Measurements from ENCODE around the gene TBC1D16.
A peak's percentile ranks its signal among the peaks of the same experiment; 100 is the strongest.
"Not testable (repeated sequence)": the region's sequence is repeated elsewhere in the genome, so short reads cannot be mapped to it uniquely, and the experiment has no call there.

Gene TBC1D16

GRCh38 chr17:79960788-79961522 is 74.7 kb downstream of the TBC1D16 start:
- intact Hi-C loops (cut with DNase I): no loop called here

GRCh38 chr17:79959042-79959441 is 76.6 kb downstream of the TBC1D16 start:
- no peak for DNase-seq
- intact Hi-C loops (cut with DNase I): no loop called here

More at GRCh38 chr17:79960788-79961522, 74.7 kb downstream of the TBC1D16 start:
- DNase-seq: no peak

GRCh38 chr17:79956853-79957252 is 78.8 kb downstream of the TBC1D16 start:
- intact Hi-C loops (cut with DNase I): no loop called here
- DNase-seq: peak in 3 of 10 donors; percentile 26 to 72 (median 57)

GRCh38 chr17:79956441-79956735 is 79.3 kb downstream of the TBC1D16 start:
- DNase-seq: peak in 3 of 10 donors; percentile 30 to 57 (median 42)
- intact Hi-C loops (cut with DNase I): not testable (repeated sequence)

- intact Hi-C loops (cut with DNase I): no loop called here
- peak in 2 of 10 donors; percentile 49 to 50 for DNase-seq
Observed at GRCh38 chr17:79955691-79956440, 79.8 kb downstream of the TBC1D16 start.

- DNase-seq: peak in 3 of 10 donors; percentile 39 to 67 (median 62)
- intact Hi-C loops (cut with DNase I): no loop called here
Observed at GRCh38 chr17:79955167-79955549, 80.5 kb downstream of the TBC1D16 start.

- intact Hi-C loops (cut with DNase I): no loop called here
- peak in 3 of 10 donors; percentile 54 to 65 (median 59) for DNase-seq
Observed at GRCh38 chr17:79954281-79955166, 81.1 kb downstream of the TBC1D16 start.

GRCh38 chr17:79953335-79953734 is 82.3 kb downstream of the TBC1D16 start:
- DNase-seq: peak in 1 of 10 donors; percentile 36
- intact Hi-C loops (cut with DNase I): no loop called here

GRCh38 chr17:79952901-79953300 is 82.8 kb downstream of the TBC1D16 start:
- peak in 2 of 10 donors; percentile 22 to 27 for DNase-seq
- intact Hi-C loops (cut with DNase I): no loop called here

GRCh38 chr17:79952265-79952877 is 83.3 kb downstream of the TBC1D16 start:
- intact Hi-C loops (cut with DNase I): no loop called here
- peak in 3 of 10 donors; percentile 56 to 66 (median 62) for DNase-seq

GRCh38 chr17:79951361-79952264 is 84.1 kb downstream of the TBC1D16 start:
- DNase-seq: peak; percentile 46 to 93 (median 69)
- intact Hi-C loops (cut with DNase I): no loop called here

- intact Hi-C loops (cut with DNase I): no loop called here
Observed at GRCh38 chr17:79950751-79951150, 84.9 kb downstream of the TBC1D16 start.

GRCh38 chr17:79950306-79950705 is 85.4 kb downstream of the TBC1D16 start:
- intact Hi-C loops (cut with DNase I): no loop called here
- DNase-seq: peak in 4 of 10 donors; percentile 9 to 85 (median 77)

More at GRCh38 chr17:79950751-79951150, 84.9 kb downstream of the TBC1D16 start:
- peak in 9 of 10 donors; percentile 52 to 94 (median 67) for DNase-seq

GRCh38 chr17:79949656-79950209 is 85.9 kb downstream of the TBC1D16 start:
- peak in 4 of 10 donors; percentile 5 to 90 (median 76) for DNase-seq

GRCh38 chr17:79948945-79949655 is 86.6 kb downstream of the TBC1D16 start:
- DNase-seq: peak in 4 of 10 donors; percentile 4 to 79 (median 67)
- intact Hi-C loops (cut with DNase I): no loop called here

More at GRCh38 chr17:79949656-79950209, 85.9 kb downstream of the TBC1D16 start:
- intact Hi-C loops (cut with DNase I): no loop called here

GRCh38 chr17:79948406-79948944 is 87.2 kb downstream of the TBC1D16 start:
- peak in 3 of 10 donors; percentile 22 to 67 (median 42) for DNase-seq
- intact Hi-C loops (cut with DNase I): no loop called here

GRCh38 chr17:79947351-79948031 is 88.2 kb downstream of the TBC1D16 start:
- DNase-seq: peak in 6 of 10 donors; percentile 30 to 91 (median 76)
- intact Hi-C loops (cut with DNase I): no loop called here

All from posterior cingulate gyrus (tissue), 11 donors.